Colonic mucosa (tissue), 4 donors: ENCODE results near the gene PTPRT. TPM values are rescaled to one million over a fixed set of nuclear protein-coding genes. Genes with fewer than 3 reads are reported as not detected.

ENCODE experiments used
- DNase-seq: peaks from one replicate; pipeline ENCODE4 v3.0.0-alpha.2; 2020
- H3K27ac ChIP-seq: fragments of 200-600 bp; one replicate; pipeline ENCODE4 v1.8.0; 2021
- H3K27me3 ChIP-seq: fragments of 200-600 bp; one replicate; pipeline ENCODE4 v1.8.0; 2021
- H3K36me3 ChIP-seq: fragments of 200-600 bp; one replicate; pipeline ENCODE4 v1.8.0; 2021
- H3K4me1 ChIP-seq: fragments of 200-600 bp; one replicate; pipeline ENCODE4 v1.8.0; 2021; ENCODE audit warnings: mild to moderate bottlenecking
- H3K4me3 ChIP-seq: fragments of 200-600 bp; one replicate; pipeline ENCODE4 v1.8.0; 2021
- H3K9ac ChIP-seq, 2 donors: one replicate each; pipeline ENCODE4 v1.7.0; 2013; ENCODE audit warnings: control low read depth in 2 of 2, low read depth in 2 of 2, low read length in 2 of 2
- H3K9me3 ChIP-seq: fragments of 200-600 bp; one replicate; pipeline ENCODE4 v1.8.0; 2021
- intact Hi-C: fragments of 100-400 bp; cut with DNase I; formaldehyde crosslinking; loops from one replicate; pipeline ENCODE4 v1.14.1; 2022
- total RNA-seq, 2 donors: library from RNA; stranded (reverse); fragmentation: NEBNext Ultra II Directional in 1 of 2; extraction: Animal tissue kit (Norgen Biotek cat#: 25700) in 1 of 2; gene quantifications; one replicate each; pipeline ENCODE4 v1.2.1, GENCODE V29; 2021
- TF ChIP-seq, protein P1 (sequence below): fragments of 200-600 bp; IDR thresholded peaks from one replicate; pipeline ENCODE4 v1.8.0; 2022; ENCODE audit warnings: antibody characterized with exemption, mild to moderate bottlenecking
- donor health status: healthy.
- donor health status: DM: no; HTN: no; CAD: no.
- donor health status: DM: no; HTN: no; CAD: no.

The PTPRT gene
- total RNA-seq, 2 donors from 2014 or later = 0.11 to 0.12 TPM

DNA sequence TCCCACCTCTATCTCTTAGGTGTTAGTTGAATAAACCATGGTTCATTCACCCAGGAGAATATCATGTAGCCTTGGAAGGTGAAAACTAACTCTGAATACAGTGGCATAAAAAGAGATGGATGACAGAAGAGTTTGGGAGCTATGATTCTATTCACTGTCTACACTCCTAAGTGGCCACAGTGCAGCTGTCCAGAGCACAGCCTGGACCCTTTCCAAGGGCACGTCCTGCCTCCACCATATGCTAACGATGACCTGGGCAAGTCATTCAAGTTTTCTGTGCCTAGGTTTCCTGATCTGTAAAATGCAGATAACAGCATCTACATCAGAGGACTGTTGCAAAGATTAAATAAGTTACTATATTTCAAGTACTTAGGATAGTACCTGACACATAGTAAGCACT is 314.1 kb downstream of the PTPRT start:
- TF ChIP-seq, protein P1, sequence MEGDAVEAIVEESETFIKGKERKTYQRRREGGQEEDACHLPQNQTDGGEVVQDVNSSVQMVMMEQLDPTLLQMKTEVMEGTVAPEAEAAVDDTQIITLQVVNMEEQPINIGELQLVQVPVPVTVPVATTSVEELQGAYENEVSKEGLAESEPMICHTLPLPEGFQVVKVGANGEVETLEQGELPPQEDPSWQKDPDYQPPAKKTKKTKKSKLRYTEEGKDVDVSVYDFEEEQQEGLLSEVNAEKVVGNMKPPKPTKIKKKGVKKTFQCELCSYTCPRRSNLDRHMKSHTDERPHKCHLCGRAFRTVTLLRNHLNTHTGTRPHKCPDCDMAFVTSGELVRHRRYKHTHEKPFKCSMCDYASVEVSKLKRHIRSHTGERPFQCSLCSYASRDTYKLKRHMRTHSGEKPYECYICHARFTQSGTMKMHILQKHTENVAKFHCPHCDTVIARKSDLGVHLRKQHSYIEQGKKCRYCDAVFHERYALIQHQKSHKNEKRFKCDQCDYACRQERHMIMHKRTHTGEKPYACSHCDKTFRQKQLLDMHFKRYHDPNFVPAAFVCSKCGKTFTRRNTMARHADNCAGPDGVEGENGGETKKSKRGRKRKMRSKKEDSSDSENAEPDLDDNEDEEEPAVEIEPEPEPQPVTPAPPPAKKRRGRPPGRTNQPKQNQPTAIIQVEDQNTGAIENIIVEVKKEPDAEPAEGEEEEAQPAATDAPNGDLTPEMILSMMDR = no peak
- Histone ChIP-seq H3K9ac (no peak overlapping the region), H3K9me3 (no peaks in the 10 kb centered on the region), H3K27ac (no peak overlapping the region), H3K4me1 (no peaks in the 10 kb centered on the region), H3K4me3 (no peak overlapping the region), H3K36me3 (no peaks in the 10 kb centered on the region), H3K27me3 (no peaks in the 10 kb centered on the region)
- no peak for DNase-seq
- intact Hi-C loops = no loop called here

DNA sequence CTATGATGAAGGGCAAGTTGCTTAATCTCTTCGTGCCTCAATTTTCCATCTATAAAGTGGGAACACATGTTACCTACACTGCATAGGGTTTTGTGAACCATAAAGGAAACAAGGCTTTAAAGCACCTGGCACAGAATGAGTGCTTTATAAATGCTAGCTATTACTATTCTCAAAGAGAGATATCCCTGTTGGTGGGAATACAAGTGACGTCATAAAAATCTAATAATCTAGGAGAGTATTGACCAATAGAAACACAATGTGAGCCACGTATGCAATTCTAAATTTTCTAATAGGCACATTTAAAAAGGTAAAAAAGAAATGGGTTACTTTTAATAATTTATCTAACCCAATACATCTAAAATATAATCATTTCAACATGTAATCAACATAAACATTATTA is 316.4 kb downstream of the PTPRT start:
- no peak for DNase-seq
- Histone ChIP-seq H3K36me3 (no peaks in the 10 kb centered on the region), H3K9ac (no peak overlapping the region), H3K9me3 (no peaks in the 10 kb centered on the region), H3K4me3 (no peak overlapping the region), H3K4me1 (no peaks in the 10 kb centered on the region), H3K27me3 (no peaks in the 10 kb centered on the region), H3K27ac (no peak overlapping the region)
- intact Hi-C loops = no loop called here
- TF ChIP-seq, protein P1 = no peak

DNA sequence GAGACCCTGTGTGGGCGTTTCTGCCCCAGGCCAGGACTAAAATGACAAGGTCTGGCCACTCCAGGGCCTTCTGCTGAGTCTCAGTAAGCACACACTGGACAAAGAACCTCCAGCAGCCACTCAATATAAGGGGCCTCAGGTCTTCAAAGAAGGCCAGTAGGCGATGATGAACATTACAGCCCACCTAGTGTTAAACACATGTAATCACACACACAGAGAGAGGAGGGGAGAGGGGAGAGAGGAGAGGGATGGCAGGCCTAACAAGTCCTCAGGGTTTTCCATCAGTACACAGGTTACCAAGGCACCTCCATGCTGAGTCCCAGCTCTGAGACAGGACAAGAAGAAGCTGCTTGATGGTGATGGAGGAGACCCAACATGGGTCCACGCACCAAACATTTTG is 325.6 kb downstream of the PTPRT start:
- no peak overlapping the region for H3K9ac ChIP-seq
- no peak overlapping the region for H3K4me3 ChIP-seq
- TF ChIP-seq, protein P1 = no peak
- no peaks in the 10 kb centered on the region for H3K9me3 ChIP-seq
- no peak for DNase-seq
- H3K4me1 ChIP-seq = no peaks in the 10 kb centered on the region
- H3K36me3 ChIP-seq = no peaks in the 10 kb centered on the region
- intact Hi-C loops = no loop called here
- no peak overlapping the region for H3K27ac ChIP-seq
- H3K27me3 ChIP-seq = no peaks in the 10 kb centered on the region

DNA sequence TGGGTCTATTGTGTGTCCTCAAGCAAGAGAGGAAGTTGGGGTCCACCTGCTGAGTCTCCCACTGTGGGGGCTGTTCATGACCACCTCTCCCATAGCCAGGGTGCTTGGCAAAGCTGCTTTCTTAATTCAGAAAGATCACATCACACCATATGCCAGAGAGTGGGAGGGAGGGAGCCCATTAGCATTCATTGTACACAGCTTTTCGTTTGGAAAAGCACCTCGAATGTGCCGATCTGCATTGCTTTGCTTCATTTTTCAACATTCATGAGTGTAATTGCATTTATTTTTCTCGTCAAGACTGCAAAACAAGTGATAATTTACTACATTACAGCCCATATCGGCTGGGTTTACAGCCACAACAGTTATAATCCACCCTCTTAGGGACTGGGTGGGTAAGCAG is 327.3 kb downstream of the PTPRT start:
- intact Hi-C loops = no loop called here
- H3K27ac ChIP-seq = no peak overlapping the region
- DNase-seq = no peak
- H3K4me3 ChIP-seq = no peak overlapping the region
- H3K4me1 ChIP-seq = no peaks in the 10 kb centered on the region
- H3K36me3 ChIP-seq = no peaks in the 10 kb centered on the region
- H3K27me3 ChIP-seq = no peaks in the 10 kb centered on the region
- H3K9ac ChIP-seq = no peak overlapping the region
- TF ChIP-seq, protein P1 = no peak
- H3K9me3 ChIP-seq = no peaks in the 10 kb centered on the region

DNA sequence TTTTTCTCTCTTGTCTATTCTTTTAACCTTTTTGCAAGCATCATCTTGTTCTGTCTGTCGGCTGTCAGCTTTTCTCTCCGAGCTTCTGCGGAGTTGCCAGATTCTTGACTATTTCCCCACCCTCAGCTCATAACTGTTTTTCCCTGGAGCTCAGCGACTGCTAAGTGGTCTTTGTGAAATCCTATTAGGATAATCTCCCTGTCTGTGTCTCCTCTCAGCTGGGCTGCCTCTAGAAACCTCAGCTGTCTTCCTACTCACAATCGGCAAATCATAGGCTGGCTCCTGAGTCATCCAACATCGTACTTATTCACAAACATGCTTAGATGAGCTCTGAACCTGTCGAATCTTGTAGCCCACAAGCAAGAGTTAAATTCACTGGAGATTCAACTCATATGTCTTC is 332.3 kb downstream of the PTPRT start:
- TF ChIP-seq, protein P1 = no peak

DNA sequence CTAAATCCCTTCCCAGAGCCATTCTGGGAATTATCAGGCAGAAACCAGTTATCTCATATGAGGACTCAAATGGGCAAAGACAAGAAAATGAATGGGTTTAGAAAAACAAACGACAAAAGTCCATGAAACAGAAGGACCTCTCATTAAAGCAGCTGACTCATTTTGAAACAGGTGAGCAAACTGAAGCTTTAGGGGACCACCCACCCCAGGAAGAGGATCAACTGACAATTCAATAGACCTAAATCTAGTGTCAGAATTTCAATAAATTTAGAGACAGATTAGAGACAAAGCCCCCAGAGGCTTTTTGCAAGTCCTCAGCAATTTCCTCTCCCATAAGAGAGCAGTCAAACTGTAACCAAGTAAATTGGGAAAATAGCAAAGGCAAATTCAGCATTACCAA is 333.8 kb downstream of the PTPRT start:
- no peaks in the 10 kb centered on the region for H3K27me3 ChIP-seq
- intact Hi-C loops = no loop called here
- H3K36me3 ChIP-seq = no peaks in the 10 kb centered on the region
- H3K9ac ChIP-seq = no peak overlapping the region
- DNase-seq = no peak
- TF ChIP-seq, protein P1 = no peak
- H3K9me3 ChIP-seq = no peaks in the 10 kb centered on the region
- no peak overlapping the region for H3K4me3 ChIP-seq
- no peaks in the 10 kb centered on the region for H3K4me1 ChIP-seq
- no peak overlapping the region for H3K27ac ChIP-seq

More for the DNA sequence above, 332.3 kb downstream of the PTPRT start:
- H3K27ac ChIP-seq = no peak overlapping the region
- H3K9ac ChIP-seq = no peak overlapping the region
- no peaks in the 10 kb centered on the region for H3K9me3 ChIP-seq
- DNase-seq = no peak
- no peaks in the 10 kb centered on the region for H3K36me3 ChIP-seq
- no peaks in the 10 kb centered on the region for H3K4me1 ChIP-seq
- intact Hi-C loops = no loop called here
- no peaks in the 10 kb centered on the region for H3K27me3 ChIP-seq
- no peak overlapping the region for H3K4me3 ChIP-seq
